NCI-H187 treated with DMSO at 0.1 percent for 48 hours (cell line): Measurements from ENCODE around the gene RILPL2.
"Not testable (repeated sequence)": the region's sequence is repeated elsewhere in the genome, so short reads cannot be mapped to it uniquely, and the experiment has no call there.

Source experiments
- DNase-seq: peaks from one replicate; lab custom pipeline; 2025; lab: John Stamatoyannopoulos, UW

RILPL2 gene

GRCh38 chr12:123382684-123383083 is 53.8 kb downstream of the RILPL2 start:
- DNase-seq, result no peak

- DNase-seq, result no peak
These were observed 57.1 kb downstream of the RILPL2 start for GRCh38 chr12:123379391-123379790.

- DNase-seq, result not testable (repeated sequence)
These were observed 64.1 kb downstream of the RILPL2 start for GRCh38 chr12:123372415-123372814.

GRCh38 chr12:123371667-123372368 is 64.7 kb downstream of the RILPL2 start:
- not testable (repeated sequence) for DNase-seq

GRCh38 chr12:123369229-123369628 is 67.3 kb downstream of the RILPL2 start:
- DNase-seq, result no peak

GRCh38 chr12:123368431-123368830 is 68.1 kb downstream of the RILPL2 start:
- DNase-seq, result not testable (repeated sequence)

- DNase-seq, result no peak
These were observed 69.0 kb downstream of the RILPL2 start for GRCh38 chr12:123367511-123367910.
